Umbilical cord (tissue), 2 donors: ENCODE data around the gene MCUR1. TPM values are rescaled to one million over a fixed set of nuclear protein-coding genes. Genes with fewer than 3 reads are reported as not detected.
"Not testable (repeated sequence)": the region's sequence is repeated elsewhere in the genome, so short reads cannot be mapped to it uniquely, and the experiment has no call there.

Experiments
- DNase-seq: peaks from one replicate; pipeline ENCODE4 v3.0.0-alpha.2; 2015; ENCODE audit warnings: low spot score
- total RNA-seq: library from RNA; depleted of rRNA; stranded (reverse); fragments of >200 nt; gene quantifications from one replicate; pipeline ENCODE4 v1.2.3, GENCODE V29; 2014; ENCODE audit warnings: low replicate concordance; ENCODE audit not compliant: insufficient read depth

The MCUR1 gene, protein sequence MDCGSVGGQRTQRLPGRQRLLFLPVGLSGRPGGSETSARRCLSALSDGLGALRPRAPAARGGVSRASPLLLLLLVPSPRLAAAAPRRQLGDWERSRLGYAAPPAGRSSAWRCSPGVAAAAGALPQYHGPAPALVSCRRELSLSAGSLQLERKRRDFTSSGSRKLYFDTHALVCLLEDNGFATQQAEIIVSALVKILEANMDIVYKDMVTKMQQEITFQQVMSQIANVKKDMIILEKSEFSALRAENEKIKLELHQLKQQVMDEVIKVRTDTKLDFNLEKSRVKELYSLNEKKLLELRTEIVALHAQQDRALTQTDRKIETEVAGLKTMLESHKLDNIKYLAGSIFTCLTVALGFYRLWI
- total RNA-seq: 10.1 TPM

DNA sequence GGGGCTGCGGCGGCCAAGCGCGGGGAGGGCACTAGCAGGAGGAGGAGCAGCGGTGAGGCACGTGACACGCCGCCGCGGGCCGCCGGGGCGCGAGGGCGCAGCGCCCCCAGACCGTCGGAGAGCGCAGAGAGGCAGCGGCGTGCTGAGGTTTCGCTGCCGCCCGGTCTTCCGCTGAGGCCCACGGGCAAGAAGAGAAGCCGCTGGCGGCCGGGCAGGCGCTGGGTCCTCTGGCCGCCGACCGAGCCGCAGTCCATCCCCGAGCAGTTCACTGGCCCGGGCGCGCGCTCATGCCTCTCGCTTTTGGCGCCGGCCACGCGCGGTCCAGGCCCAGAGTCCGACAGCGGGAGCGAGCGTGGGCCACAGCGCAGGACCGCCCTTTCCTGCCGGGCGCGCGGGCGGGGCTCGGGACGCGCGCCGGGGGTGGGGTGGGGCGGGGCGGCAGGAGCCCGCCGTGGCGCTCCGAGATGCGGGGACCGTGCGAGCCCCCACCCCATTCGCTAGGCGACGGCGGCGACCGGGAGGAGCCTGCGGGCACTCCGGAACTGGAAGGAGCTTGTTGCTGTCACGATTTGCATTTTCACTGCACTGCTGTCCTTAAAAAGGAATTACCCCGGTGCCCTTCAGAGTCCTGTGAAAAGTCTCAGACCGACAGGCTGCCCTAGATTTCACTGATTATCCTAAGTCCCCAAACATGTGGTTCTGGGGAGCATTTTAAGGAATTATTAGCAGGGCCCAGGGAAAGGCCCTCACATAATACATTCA lies at the start of gene MCUR1:
Gene MCUR1, minus strand, starts transcription at position 382 of the 762 bp plus-strand sequence. Its CDS starts 128 bp downstream, at position 254.
- peak; percentile 93 for DNase-seq

DNA sequence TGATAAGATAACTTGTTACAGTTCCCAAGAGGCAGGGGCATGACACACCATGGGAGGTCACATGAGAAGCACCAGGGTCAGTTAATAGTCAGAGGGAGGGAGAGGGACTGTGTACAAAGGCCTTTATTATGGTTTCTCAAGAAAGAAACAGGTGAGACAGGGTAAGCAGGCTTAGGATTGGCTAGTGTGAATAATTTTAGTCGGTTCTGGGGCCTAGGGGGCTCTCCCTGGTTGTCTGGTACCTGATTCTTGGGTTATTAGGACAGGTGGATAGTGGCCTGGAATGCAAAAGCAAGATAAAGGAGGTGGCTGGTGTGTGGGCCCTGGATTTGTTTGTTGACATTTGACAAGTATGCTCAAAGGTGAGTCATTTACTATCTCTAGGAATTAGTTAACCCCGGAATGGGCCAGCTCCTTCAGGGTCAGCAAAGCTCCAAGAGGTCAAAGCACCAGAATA lies 49.4 kb upstream of the MCUR1 start:
- no peak for DNase-seq

DNA sequence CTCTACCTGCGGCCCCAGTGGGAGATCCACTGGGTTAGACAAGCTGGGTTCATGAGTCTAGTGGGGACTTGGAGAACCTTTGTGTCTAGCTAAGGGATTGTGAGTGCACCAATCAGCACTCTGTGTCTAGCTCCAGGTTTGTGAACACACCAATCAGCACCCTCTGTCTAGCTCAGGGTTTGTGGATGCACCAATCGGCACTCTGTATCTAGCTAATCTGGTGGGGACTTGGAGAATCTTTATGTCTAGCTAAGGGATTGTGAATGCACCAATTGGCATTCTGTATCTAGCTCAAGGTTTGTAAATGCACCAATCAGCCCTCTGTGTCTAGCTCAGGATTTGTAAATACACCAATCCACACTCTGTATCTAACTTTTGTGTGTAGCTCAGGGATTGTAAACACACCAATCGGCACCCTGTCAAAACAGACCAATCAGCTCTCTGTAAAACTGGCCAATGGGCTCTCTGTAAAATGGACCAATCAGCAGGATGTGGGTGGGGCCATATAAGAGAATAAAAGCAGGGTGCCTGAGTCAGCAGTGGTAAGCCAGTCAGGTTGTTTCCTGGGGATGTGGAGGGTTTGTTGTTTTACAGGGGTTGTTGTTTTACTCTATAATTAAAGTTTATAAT lies 46.3 kb upstream of the MCUR1 start:
- DNase-seq: not testable (repeated sequence)

DNA sequence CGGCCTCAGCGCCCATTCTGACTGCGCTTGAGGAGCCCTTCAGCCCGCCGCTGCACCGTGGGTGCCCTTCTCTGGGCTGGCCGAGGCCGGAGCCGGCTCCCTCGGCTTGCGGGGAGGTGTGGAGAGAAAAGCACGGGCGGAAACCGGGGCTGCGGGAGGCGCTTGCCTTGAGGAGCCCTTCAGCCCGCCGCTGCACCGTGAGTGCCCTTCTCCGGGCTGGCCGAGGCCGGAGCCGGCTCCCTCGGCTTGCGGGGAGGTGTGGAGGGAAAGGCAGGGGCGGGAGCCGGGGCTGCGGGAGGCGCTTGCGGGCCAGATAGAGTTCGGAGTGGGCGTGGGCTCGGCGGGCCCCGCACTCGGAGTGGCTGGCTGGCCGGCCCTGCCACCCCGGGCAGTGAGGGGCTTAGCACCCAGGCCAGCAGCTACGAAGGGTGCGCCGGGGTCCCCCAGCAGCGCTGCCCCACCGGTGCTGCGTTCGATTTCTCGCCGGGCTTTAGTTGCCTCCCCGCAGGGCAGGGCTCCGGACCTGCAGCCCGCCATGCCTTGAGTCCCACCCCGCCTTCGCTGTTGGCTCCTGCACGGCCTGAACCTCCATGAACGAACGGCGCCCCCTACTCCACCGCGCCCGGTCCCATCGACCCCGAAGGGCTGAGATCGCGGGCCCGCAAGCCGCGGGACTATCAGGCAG lies 45.7 kb upstream of the MCUR1 start:
- no peak for DNase-seq

DNA sequence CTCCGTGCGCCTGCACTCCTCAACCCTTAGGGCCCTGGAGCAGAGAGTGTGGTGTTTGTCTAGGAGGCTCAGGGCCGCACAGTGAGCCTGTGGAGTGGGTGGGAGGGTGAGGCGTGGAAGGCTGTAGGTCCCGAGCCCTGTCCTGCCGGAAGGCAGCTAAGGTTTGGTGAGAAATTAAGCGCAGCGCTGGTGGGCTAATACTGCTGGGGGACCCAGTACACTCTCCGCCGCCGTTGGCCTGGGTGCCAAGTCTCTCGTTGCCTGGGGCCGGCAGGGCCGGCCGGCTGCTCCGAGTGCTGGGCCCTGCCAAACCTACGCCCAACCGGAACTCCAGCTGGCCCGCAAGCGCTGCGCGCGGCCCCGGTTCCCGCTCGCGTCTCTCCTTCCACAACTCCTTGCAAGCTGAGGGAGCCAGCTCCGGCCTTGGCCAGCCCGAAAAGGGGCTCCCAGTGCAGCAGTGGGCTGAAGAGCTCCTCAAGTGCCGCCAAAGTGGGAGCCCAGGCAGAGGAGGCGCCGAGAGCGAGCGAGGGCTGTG lies 40.4 kb upstream of the MCUR1 start:
- DNase-seq: no peak

DNA sequence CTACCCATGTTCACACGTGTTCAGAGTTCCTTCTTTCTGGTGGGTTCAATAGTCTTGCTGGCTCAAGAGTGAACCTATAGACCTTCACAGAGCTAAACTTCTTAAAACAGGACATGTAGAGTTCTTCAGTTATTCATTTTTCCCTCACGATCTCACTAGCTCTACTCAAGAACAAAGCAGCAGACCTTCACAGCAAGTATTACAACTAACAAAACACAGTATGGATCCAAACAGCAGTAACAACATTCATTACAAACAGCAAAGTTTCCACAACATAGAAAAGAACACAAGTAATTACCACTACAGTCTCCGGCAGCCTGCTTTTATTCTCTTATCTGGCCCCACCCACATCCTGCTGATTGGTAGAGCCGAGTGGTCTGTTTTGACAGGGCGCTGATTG lies 39.5 kb upstream of the MCUR1 start:
- no peak for DNase-seq

DNA sequence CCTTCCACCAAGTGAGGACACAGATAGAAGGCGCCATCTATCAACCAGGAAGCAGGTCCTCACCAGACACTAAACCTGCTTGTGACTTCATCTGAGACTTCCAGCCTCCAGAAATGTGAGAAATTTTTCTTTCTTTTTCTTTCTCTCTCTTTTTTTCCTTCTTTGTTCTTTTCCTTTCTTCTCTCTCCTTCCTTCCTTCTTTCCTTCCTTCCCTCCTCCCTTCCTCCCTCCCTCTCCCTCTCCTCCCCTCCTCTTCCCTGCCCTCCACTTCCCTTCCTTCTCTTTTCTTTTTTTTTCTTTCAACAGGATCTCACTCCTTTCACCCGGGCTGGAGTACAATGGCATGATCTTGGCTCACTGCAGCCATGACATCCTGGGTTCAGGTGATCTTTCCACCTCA lies 37.4 kb upstream of the MCUR1 start:
- no peak for DNase-seq

DNA sequence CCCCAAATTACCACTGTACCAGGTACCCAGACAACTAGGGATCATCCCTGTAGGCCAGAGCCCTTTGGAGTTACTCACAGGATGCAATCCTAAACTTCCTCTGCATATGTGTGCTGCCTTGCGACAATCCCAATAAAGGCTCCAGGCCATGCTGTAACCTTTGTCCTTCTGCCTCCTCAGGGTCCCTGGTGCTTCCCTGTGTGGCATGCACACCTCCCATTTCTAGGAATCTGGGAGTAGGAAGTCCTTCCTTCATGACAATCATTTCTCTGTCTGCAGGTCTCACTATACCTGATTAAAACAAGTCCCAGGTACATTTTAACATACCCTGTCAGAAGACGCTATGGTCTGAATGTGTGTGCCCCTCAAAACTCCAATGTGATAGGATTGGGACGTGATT lies 37.0 kb upstream of the MCUR1 start:
- DNase-seq: no peak

DNA sequence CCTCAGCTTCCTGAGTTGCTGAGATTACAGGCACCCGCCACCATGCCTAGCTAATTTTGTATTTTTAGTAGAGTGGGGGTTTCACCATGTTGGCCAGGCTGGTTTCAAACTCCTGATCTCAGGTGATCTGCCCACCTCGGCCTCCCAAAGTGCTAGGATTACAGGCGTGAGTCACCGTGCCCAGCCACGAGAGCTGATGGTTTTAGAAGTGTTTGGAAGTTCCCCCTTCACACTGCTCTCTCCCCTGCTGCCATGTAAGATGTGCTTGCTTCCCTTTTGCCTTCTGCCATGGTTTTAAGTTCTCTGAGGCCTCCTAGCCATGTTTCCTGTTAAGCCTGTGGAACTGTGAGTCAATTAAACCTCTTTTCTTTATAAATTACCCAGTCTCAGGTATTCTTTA lies 36.3 kb upstream of the MCUR1 start:
- DNase-seq: not testable (repeated sequence)

DNA sequence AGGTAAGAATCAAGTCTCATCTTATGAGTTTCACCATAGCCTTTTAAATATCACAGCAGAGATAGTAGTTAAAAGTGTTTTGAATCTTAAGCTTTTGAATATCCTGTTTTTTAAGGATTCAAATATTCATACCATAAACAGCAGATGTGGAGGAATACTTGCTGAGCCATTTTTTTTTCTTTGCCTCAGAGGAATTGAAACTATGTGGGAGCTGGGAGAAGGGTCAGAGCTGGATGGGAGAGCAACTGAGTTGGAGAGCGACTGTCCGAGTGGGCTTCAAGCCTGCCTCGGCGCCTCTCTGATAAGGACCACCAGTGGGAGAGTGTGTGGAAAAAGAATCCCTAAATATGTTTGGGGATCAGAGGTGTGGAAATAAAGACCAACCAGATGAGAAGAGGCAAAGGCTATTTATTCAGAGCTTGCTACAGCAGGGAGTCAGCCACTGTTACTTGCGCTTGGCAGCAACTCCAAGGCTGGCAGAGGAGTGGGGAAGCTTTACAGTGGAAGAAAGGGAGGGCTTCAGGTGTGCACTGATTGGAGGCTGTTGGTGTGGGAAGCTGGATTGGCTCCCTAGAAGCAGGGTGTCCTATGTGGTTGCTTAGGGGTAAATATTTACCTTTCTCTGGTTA lies 34.3 kb upstream of the MCUR1 start:
- DNase-seq: peak; percentile 59

DNA sequence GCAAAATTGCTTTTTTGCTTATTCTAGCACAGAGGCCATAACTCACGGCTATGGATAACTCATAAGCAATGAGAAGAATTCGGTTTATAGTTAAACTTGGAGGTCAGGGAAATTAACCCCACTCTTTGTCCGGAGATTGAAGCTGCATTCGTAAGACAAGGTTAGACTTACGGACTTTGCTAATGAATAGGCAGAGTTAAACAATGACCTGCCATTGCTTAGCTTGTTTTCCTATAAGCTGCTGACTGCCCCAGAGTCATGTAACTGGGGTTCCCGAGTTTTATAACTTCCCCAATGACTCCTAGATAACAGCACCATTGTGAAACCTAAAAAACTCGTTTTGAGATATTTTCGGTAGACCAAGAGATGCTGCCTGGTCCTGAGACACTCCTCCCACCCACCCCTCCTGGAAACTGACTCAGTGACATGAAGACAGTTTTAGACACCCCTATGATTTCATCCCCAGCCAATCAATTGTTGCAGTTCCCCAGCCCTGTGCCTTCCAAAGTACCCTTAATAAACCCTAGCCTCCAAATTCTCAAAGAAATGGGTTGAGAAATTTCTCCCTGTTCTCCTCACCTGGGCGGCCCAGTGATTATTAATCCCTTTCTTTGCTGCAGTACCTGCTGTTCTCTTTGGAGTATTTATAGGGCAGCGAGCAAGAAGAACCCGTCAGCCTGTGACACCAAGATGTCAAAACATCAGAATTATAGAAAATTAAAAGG lies 33.1 kb upstream of the MCUR1 start:
- DNase-seq: no peak

DNA sequence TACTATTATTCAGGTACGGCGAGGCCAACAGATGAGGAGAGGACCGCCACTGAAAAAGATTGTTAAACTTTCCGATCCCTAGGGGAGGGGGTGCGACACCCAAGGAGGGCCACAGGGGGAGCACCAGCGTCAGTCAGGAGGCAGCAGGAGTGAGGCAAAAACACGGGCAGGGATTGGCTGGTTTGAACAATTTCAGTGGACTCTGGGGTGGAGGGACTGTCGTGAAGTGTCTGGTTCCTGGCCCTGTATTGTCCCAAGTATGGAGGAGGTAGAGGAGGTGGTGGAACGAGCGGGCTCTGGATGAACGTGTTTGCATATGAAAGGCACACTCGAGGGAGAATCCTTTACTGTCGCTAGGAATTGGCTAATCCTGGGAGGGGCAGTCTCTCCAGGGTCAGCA lies 32.5 kb upstream of the MCUR1 start:
- DNase-seq: no peak

DNA sequence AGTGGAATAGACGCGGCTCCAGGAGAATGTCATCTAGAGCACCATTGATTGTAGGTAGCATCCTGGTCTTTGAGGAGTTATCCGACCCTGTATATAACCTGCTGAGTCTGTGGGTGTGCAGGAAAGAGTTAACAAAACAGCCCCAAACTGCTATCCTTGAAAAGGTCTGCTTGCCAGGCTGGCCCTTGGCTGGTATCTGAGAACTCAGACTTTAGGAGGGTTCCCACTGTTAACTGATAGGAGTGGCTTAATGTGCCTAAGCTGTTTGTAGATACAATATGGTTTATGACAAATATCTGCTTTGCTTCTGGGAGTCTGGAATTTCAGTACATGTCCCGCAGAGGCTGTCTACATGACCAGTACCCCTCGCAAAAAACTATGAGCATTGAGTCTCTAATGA lies 27.6 kb upstream of the MCUR1 start:
- DNase-seq: no peak

DNA sequence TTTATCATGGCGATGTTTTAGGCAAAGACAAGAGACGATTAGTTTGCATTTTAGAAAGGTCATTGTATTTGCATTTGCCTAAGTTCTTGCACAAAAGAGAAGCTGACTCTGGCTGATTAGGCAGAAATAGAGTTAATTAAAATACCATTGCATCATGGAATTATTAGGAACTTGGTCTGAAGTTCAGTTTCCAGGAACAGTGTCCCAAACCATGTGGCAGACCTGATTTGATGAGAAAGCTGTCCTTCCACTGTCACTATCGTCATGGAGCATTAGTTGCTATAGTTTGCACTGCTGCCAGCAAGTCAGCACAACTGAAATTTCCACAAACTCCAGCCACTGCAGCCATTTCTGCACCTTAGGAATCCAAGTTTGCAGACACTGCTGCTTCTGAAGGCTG lies 24.3 kb upstream of the MCUR1 start:
- DNase-seq: no peak

DNA sequence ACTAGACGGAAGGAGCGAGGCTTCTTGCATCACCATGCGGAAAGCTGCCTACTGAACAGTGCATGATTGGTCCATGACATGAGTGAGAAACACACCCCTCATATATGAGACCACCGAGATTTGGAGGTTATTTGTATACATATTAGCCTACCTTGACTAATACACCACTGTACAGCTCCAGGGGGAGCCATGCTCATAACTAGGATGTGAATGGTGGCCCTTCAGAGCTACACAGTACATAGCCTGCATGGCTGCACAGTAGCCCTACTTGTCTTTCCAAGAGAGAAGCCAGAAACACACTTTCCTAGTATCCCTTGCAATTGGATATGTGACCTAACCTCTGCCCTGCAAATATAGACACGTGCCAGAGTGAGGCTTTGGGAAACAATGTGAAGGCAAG lies 21.8 kb upstream of the MCUR1 start:
- no peak for DNase-seq

DNA sequence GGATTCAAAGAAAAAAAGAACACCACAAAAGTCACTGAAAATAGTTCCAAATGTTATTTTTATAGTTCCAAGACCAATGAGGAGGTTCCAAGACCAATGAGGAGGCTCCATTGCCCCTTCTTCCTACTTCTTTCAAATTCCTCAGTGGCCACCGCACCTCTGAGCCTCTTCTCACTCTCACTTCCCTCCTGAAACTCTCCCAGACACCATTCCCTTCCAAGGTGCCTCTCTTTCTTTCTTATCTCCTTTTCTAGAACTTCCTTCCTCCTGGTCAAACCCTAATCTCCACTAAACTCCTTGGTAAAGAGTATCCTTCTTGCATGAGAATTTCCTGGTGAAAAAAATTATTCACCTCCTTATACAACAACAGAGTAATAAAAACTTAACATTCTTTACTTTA lies 20.4 kb upstream of the MCUR1 start:
- DNase-seq: no peak

DNA sequence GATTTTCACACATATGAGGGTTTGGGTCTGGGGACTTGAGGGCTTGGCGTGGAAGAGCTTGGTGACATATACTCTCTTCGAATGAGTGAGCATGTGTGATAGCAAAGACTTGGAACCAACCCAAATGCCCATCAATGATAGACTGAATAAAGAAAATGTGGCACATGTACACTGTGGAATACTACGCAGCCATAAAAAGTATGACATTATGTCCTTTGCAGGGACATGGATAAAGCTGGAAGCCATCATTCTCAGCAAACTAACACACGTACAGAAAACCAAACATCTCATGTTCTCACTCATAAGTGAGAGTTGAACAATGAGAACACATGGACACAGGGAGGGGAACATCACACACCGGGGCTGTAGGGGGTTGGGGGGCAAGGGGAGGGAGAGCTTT lies 19.7 kb upstream of the MCUR1 start:
- not testable (repeated sequence) for DNase-seq

DNA sequence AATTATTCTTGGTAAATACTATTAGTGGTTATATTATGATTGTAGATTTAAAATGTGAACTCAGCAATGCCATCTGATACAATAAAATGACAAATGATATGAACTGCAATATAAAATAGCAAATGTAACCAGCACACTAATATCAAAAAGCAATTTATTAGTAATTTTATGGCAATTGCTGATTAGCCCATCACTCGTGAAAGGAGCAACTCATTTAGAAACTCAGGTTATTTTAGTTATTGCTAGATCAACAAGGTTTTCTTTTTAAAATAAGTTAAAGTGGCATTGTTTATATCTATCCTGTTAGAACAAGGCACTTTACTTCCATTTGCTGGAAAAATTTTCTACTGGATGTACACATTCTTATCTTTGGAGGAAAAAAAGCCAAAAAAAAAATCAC lies 18.4 kb upstream of the MCUR1 start:
- DNase-seq: no peak

DNA sequence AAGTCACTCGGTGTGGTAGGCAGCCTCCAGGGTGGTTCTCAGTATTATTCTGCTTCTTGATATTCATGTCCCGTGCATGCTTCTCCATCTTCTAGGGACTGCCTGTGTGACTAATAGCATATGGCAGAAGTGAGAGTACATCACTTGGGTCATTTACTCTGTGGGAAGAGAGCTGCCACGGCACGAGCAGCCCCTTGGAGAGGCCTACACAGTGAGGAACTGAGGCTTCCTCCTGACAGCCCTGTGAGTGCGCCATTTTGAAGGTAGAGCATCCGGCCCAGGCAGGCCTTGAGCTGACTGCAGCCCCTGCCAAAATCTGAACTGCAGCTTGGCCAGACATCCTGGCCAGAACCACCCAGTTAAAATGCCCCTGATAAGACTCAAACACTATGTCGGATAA lies 17.3 kb upstream of the MCUR1 start:
- no peak for DNase-seq

DNA sequence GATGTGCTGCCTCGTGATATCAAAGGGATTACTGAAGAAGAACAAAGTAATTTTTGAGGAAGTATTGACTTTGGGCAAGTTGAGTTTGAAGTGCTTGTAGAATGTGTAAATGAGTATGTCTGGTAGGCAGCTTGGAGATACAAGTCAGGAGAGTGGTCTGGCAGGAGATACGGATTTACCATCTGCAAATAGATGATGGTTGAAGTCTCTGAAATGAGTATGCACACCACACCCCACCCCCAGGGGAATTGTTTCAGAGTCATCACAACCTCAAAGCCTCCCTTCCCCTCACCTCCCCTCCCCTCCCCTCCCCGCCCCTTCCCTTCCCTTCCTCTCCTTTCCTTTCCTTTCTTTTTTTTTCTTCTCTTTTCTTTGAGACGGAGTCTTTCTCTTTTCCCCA lies 16.4 kb upstream of the MCUR1 start:
- DNase-seq: no peak
